Measurements from ENCODE around the gene BCAS1.

Gene BCAS1

GRCh38 chr20:53895385-53895755, 175.0 kb downstream of the BCAS1 start:
- in situ Hi-C loops (cut with MboI; ENCODE audit: low sequenced_read_pairs) = no loop called here

DNA sequence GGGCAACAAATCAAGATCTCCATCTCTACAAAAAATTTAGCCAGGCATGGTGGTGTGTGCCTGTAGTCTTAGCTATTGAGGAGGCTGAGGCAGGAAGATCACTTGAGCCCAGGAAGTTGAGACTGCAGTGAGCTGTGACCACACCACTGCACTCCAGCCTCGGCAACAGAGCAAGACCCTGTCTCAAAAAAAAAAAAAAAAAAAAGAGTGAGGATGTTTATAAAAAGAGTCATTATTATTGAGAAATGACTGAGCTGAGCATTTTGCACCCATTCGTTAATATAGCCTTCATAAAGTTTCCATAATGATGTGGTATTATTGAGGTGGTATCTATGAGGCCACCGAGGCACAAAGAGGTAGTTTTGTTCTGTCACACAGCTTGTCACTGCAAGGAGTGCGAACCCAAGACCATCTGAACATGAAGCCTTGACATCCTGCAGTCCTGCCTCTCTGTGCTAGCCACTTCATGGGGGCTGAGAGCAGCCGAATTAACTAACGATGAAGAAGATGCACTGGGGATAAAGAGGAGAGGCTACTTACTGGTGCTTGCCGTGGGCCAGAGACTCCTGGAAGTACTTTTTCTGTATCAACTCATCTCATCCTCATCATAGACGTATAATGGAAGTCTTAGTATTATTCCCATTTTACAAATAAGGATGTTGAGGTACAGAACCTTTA, 175.5 kb downstream of the BCAS1 start:
- in situ Hi-C loops (cut with MboI; ENCODE audit: low sequenced_read_pairs) = no loop called here

Measured in hTERT RPE-1 (cell line).